Measurements from ENCODE around the gene IGF2BP1.

- TF ChIP-seq CTCF (IDR thresholded peaks at IDR 0.05) (no peak), ZFX (IDR thresholded peaks at IDR 0.05; ENCODE audit: borderline replicate concordance) (no peak)
Observed at GRCh38 chr17:49001671-49002070, 4.5 kb downstream of the IGF2BP1 start.
